GM19035 (cell line): Measurements from ENCODE around the gene RASA3.

ENCODE experiments used
- ATAC-seq: cut with Tn5 transposase; IDR thresholded peaks from one replicate; pipeline ENCODE4 v1.9.1; 2021; ENCODE audit not compliant: unreplicated experiment

Gene RASA3

DNA sequence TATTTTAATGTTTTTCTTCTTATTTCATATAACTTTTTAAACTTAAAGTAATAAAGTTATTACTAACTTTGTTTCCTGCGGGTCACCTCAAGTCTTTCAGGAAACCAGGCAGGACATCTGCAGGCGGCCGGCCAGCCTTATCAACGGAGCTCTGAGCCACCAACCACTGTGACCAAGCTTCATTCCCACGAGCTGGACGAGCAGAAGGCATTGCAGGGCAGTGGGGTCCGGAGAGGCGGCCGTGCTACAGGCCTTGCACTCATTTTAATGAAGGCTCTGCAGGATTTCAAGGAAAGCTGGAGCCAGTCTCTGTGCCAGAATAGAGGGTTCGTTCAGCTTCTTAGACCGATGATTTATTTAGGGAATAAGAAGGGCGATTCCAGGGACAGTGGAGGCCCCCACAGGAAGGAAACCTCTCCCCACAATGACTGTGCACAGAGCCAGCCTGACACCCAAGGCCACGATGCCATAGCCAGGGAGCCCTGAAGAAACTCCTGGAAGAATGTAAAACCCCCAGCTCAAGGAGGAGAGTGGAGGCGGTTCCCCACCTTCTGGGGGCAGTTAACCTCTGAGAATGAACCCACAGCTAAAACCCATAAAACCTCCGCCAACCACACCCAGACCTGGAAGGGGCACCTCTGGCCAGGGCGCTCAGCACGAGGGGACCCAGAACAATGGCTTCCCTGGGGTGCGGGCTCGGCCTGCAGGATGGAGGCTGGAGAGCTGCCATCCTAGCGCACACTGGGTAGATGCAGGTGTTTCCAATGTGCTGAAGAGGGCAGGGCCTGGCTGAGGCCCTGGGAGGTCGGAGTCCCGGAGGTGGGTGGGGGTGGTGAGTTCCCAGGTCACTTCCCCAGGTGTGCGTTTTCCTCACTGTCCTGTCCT is 75.0 kb downstream of the RASA3 start:
- ATAC-seq: no peak

DNA sequence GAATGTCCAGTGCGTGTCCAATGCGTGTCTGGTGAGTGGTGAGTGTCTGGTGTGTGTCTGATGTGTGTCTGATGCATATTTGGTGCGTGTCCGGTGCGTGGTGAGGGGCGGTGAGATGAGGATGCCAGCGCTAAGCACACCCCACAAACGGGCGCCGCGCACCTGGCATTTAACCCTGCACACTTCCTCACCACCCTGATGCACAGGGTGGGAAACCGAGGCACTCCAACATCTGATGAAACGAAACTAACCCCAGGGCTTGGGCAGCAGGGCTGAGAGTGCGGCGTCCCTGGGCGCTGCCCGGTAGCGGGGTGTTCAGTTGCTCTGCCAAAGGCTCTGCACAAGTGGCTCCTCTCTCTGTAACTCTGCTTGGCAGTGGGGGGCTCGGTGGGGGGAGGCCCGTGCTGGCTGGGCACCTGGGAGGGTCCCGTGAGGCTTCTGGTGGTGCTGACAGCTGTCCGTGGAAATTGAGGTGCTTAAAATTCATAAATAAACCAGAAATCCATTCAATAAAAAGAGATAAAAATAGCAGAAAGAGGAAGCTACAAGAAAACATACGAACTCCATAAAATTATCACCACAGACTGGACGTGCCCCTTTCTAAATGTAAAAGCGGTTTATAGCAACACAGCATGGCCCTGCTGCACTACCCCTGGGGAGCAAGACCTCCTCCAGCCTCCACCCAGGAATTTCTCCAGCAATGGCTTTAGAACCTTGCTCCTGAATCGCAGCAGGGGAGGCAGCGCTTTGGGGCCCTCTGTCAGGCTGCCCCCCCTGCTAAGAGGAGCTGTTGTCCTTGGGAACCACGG is 76.0 kb downstream of the RASA3 start:
- ATAC-seq: no peak

- ATAC-seq: no peak
Observed at GRCh38 chr13:114055766-114056165, 76.7 kb downstream of the RASA3 start.

- no peak for ATAC-seq
Observed at GRCh38 chr13:114054830-114055439, 77.5 kb downstream of the RASA3 start.

DNA sequence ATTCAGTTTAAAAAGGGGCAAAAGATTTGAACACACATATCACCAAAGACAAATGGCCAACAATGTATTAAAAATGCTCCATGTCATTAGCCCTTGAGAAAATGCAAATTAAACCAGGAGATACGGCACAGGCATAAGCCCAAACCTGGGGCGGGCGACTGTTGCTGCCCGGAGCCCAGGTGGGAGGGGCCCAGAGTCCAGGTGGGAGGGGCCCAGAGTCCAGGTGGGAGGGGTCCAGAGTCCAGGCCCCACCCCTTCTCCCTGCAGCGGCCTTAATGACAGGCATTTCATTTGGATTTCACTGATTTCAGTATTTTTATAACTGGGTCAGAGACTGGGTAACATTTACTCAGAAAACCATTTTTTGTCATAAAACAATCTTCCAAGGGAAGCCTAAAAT is 78.2 kb downstream of the RASA3 start:
- ATAC-seq: no peak

GRCh38 chr13:114053026-114053425 is 79.4 kb downstream of the RASA3 start:
- no peak for ATAC-seq

GRCh38 chr13:114050536-114051450 is 81.6 kb downstream of the RASA3 start:
- ATAC-seq: no peak

DNA sequence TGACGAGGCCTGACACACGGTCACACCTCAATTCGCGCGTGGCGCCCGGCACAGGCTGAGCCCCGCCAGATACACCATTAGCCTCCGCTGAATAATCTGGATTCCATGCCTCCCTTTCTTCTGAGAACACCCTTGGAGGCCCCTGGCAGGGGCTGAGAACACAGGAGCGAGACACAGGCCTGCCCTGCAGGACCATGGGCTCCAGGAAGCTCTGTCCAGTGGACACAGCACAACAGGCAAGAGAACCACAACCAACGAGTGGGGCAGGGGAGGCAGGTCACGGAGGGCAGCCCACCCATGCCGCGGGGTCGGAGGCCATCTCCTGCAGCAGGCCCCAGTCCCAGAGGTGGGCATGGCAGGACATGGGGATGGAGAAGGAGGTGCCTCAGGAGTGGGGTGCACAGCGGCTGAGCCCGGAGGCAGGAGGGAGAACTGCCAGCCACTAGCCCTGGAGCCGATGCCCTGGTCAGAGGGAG is 82.8 kb downstream of the RASA3 start:
- no peak for ATAC-seq

DNA sequence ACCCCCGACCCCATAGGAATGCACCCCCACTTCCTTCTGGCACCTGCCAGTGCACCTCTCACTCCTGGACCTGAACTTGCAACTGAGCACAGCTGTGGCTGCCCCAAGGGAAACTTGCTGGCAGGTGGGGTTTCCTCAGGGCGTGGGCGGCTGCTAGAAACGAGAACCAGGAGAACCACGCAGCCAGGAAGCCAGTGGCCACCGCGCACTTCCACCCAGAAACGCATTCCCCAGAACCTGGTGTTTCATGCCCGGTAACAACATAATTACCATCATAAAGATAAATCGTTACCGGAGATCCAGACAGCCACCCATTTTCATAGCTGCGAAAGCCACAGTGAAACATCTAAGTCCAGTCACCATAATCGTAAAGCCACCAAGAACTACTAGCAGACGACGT is 83.4 kb downstream of the RASA3 start:
- no peak for ATAC-seq

- ATAC-seq: no peak
Observed at GRCh38 chr13:114048443-114048842, 84.0 kb downstream of the RASA3 start.

- peak; percentile 84 for ATAC-seq
Observed at GRCh38 chr13:114047358-114047881, 85.0 kb downstream of the RASA3 start.

DNA sequence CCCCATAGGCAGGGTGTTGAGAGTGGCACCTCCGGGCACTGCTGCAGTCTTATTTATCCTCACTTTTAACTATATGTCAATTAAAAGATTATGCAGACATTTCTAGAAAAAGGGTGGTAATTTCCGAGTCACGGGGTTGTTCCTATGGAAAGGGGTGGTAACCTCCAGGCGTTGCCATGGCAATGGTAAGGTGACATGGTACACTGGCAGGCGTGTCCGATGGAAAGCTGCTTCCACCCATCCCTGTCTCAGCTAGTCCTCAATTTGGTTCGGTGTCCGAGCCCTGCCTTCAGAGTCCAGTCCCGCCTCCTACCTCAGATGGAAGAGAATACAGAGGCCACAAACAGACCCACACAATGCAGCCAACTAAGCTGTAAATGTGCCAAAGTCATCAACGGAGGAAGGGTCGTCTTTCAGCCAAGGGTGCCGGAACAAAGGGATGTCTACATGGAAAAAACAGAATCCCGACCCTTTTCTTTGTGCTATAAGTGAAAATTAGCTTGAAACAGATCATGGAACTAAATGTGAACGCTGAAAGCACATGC is 85.9 kb downstream of the RASA3 start:
- ATAC-seq: no peak

DNA sequence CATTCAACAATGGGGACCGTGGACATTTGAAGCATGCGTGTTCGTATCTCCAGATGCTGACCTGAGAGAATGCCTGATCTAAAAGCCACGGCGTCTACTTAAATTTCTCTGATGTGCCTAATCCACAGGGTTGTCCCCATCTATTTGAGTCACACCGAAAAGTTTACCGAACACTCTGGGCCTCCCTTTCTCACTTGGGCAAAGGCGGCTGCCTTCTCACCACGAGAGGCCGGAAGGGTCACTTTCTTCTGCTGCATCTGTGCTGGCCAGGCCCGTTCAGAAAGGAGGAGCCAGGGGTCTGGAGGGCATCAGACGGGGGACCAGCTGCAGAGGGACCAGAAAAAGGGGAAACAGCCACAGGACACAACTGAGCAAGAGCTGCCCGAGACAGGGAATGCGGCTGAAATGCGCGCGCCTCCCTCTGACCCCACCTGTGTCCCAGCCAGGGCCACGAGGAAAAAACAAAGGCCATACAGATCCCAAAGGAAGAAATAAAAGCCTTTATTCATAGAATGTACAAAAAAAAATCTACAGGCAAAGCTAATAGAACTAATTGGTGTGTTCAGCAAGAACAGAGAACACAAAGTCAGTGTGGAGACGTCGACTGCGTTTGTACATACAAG is 87.2 kb downstream of the RASA3 start:
- ATAC-seq: no peak

GRCh38 chr13:114044486-114044885 is 87.9 kb downstream of the RASA3 start:
- no peak for ATAC-seq

GRCh38 chr13:114043421-114044053 is 88.9 kb downstream of the RASA3 start:
- no peak for ATAC-seq

DNA sequence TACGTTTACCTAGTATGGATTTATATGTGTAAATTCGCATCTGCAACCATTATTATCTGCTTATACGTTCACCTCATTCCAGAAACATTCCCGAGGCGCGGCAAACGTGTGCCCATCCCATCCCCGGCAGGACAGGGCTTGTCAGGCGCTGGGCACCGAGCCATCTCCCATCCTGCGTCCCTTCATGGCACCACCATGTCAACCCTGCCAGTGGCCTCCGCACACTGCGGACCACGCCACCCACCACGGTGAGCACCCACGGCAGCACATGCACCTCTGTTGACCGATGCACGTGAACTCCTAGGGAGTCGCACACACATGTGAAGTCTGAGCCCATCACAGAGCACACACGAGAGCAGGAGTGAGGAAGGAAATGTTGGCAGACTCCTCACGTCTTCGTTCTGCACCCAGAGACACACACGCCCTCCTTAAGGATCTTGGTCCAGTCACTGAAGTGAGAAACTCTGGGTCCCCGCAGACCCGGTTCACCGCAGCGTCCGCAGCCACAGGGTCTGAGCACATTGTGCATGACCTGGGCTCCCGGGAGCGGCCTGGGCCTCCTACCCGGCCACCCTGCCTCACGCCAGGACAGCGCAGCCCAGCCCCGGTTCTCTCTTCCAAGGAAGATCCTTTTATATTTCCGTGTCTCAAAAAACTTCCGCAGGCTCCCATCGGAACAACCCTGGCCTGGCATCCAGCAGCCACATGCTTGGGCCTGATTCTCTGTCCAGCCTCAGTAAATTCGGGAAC is 90.2 kb downstream of the RASA3 start:
- ATAC-seq: no peak

GRCh38 chr13:114041493-114041892 is 90.9 kb downstream of the RASA3 start:
- no peak for ATAC-seq

GRCh38 chr13:114039471-114040141 is 92.8 kb downstream of the RASA3 start:
- no peak for ATAC-seq
